Measurements from ENCODE around the gene CHST13. TPM values are rescaled to one million over a fixed set of nuclear protein-coding genes. Genes with fewer than 3 reads are reported as not detected.

CHST13 gene
- total and polyA plus RNA-seq, 2 of the 4 experiments (the other 2 are of a cell fraction): not detected

DNA sequence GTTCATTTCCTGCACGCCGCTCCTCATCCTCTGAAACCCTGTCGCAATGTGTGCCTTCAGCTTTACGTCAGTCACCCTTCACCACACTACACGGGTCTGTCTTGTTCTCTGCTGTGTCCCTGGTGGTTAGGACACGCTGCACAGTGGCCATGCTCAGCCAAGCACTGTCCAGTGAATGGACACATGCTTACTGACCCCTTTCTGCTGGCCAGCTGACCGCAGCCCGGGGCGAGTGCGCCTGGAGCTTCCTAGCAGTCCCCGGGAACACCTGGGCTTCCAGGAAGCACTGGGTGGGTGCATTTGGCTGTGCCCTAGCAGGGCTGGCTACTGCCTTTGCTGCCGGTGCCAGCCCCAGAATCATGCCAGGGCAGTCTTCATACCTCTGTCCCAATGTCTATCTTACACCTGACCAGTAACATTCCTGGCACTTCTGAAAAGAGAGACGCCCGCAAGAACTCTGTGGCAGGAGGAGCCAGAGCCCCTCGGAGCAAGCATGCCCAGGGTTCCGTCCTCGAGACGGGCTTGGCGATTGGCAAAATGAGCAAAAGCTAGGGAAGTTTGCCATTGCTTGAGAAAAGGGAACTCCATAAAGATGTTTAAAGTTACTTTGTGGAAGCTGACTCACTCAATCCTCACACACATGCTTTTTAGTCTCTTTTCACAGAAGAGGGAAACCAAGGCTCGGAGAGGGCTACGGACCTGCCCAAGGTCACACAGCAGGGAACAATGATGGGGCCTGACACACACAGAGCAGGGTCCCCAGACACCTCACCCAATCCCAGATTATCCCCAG is 32.5 kb upstream of the CHST13 start:
- in situ Hi-C loops (cut with MboI; ENCODE audit: low sequenced_read_pairs) (no loop called here), intact Hi-C loops (cut with micrococcal nuclease) (no loop called here), dilution Hi-C loops (cut with HindIII; ENCODE audit: low sequenced_read_pairs, unreplicated experiment) (no loop called here)
- Histone ChIP-seq H3K56ac (ENCODE audit: extremely low read depth, insufficient read depth, low read length) (no peak overlapping the region), H3K27me3 (ENCODE audit: control insufficient read depth, insufficient read depth, low read length) (peaks cover 24% of the 10 kb centered on the region; the same call in 1 of the 2 replicates), H4K91ac (ENCODE audit: insufficient read depth, low read depth, low read length) (no peak overlapping the region), H3K9ac (ENCODE audit: low read depth, low read length) (no peak overlapping the region), H4K5ac (ENCODE audit: low read depth, low read length) (no peak overlapping the region), H3K9me1 (ENCODE audit: insufficient read depth, low read length) (no peaks in the 10 kb centered on the region), H3K36me3 (ENCODE audit: control insufficient read depth, insufficient read depth, low read length) (no peaks in the 10 kb centered on the region), H2BK15ac (ENCODE audit: low read depth, low read length) (no peak overlapping the region), H3K23ac (ENCODE audit: low read depth, low read length) (no peak overlapping the region), H2AFZ (replicated peaks; ENCODE audit: low read length, poor library complexity) (no peak overlapping the region), H3K79me1 (ENCODE audit: low read depth in 1 of 2, low read length in 2 of 2) (no peaks in the 10 kb centered on the region), H2BK120ac (ENCODE audit: low read depth, low read length) (no peak overlapping the region), H2AK5ac (ENCODE audit: low read depth, low read length) (no peak overlapping the region), H3K4me3 (ENCODE audit: insufficient read depth, low read depth, low read length) (no peak overlapping the region), H3K4me1 (ENCODE audit: control insufficient read depth, insufficient read depth, low read length) (no peaks in the 10 kb centered on the region), H2BK5ac (ENCODE audit: low read depth, low read length, poor library complexity, severe bottlenecking) (no peak overlapping the region), H3K27ac (ENCODE audit: insufficient read depth, low read length) (no peak overlapping the region), H2AK9ac (replicated peaks; ENCODE audit: low read depth, low read length, poor library complexity) (no peak overlapping the region), H3K9me3 (ENCODE audit: control insufficient read depth, insufficient read depth, low read length) (no peaks in the 10 kb centered on the region), H3K14ac (replicated peaks; ENCODE audit: low read depth, low read length) (no peak overlapping the region), H4K8ac (ENCODE audit: low read depth in 2 of 2, low read length in 2 of 2) (no peak overlapping the region), H3K4ac (ENCODE audit: low read depth, low read length) (no peak overlapping the region), H2BK20ac (ENCODE audit: low read depth, low read length) (no peak overlapping the region), H3K4me2 (ENCODE audit: low read depth, low read length) (no peak overlapping the region), H3K18ac (ENCODE audit: low read depth, low read length) (no peak overlapping the region), H4K20me1 (ENCODE audit: insufficient read depth, low read length) (no peaks in the 10 kb centered on the region)
- WGBS, 2 experiments (ENCODE audit: extremely low coverage in 2 of 2, insufficient read length in 1 of 2): 79% methylated on average over 11 of the region's 21 CpGs; no CpG with 5 or more reads in 1 of the 2 experiments
- DNase-seq (no peak), ATAC-seq (ENCODE audit: low read depth) (no peak)
- ChIA-PET CTCF (no interaction called here), POLR2A (ENCODE audit: unreplicated experiment) (no interaction called here)
- no TSS peak for BruUV-seq (replicated peaks)
- TF ChIP-seq FOS (IDR thresholded peaks at IDR 0.05; ENCODE audit: low read depth, low read length): no peak
- no peak for TF ChIP-seq MAFK (IDR thresholded peaks at IDR 0.05; ENCODE audit: low read depth, low read length)
- no peak for TF ChIP-seq NFE2L2 (IDR thresholded peaks at IDR 0.05; ENCODE audit: low read depth, low read length)
- TF ChIP-seq BHLHE40 (IDR thresholded peaks at IDR 0.05; ENCODE audit: low read depth, low read length): no peak
- TF ChIP-seq MAZ (IDR thresholded peaks at IDR 0.05; ENCODE audit: borderline replicate concordance, low read depth, low read length): no peak
- TF ChIP-seq RCOR1 (IDR thresholded peaks at IDR 0.05; ENCODE audit: insufficient replicate concordance, low read length): no peak
- TF ChIP-seq SMC3 (IDR thresholded peaks at IDR 0.05; ENCODE audit: low read depth, low read length): no peak
- TF ChIP-seq, protein P1, sequence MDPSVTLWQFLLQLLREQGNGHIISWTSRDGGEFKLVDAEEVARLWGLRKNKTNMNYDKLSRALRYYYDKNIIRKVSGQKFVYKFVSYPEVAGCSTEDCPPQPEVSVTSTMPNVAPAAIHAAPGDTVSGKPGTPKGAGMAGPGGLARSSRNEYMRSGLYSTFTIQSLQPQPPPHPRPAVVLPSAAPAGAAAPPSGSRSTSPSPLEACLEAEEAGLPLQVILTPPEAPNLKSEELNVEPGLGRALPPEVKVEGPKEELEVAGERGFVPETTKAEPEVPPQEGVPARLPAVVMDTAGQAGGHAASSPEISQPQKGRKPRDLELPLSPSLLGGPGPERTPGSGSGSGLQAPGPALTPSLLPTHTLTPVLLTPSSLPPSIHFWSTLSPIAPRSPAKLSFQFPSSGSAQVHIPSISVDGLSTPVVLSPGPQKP (IDR thresholded peaks at IDR 0.05; ENCODE audit: borderline replicate concordance, low read depth, low read length): no peak
- no peak for TF ChIP-seq RFX5 (IDR thresholded peaks at IDR 0.05; ENCODE audit: low read depth, low read length)
- TF ChIP-seq POLR2A (IDR thresholded peaks at IDR 0.05; ENCODE audit: low read depth, low read length): no peak
- no peak for TF ChIP-seq MXI1 (IDR thresholded peaks at IDR 0.05; ENCODE audit: borderline replicate concordance, low read depth, low read length)
- TF ChIP-seq CHD1 (IDR thresholded peaks at IDR 0.05; ENCODE audit: low read depth, low read length): no peak
- no peak for TF ChIP-seq CEBPB (IDR thresholded peaks at IDR 0.05; ENCODE audit: low read depth, low read length)
- TF ChIP-seq, protein P2, sequence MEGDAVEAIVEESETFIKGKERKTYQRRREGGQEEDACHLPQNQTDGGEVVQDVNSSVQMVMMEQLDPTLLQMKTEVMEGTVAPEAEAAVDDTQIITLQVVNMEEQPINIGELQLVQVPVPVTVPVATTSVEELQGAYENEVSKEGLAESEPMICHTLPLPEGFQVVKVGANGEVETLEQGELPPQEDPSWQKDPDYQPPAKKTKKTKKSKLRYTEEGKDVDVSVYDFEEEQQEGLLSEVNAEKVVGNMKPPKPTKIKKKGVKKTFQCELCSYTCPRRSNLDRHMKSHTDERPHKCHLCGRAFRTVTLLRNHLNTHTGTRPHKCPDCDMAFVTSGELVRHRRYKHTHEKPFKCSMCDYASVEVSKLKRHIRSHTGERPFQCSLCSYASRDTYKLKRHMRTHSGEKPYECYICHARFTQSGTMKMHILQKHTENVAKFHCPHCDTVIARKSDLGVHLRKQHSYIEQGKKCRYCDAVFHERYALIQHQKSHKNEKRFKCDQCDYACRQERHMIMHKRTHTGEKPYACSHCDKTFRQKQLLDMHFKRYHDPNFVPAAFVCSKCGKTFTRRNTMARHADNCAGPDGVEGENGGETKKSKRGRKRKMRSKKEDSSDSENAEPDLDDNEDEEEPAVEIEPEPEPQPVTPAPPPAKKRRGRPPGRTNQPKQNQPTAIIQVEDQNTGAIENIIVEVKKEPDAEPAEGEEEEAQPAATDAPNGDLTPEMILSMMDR (conservative IDR thresholded peaks at IDR 0.05; ENCODE audit: low read depth, low read length): no peak
